HG03442 (cell line): ENCODE data around the gene RAP1GAP.
A peak's percentile ranks its signal among the peaks of the same experiment; 100 is the strongest.

ENCODE experiments used
- ATAC-seq: cut with Tn5 transposase; IDR thresholded peaks from one replicate; pipeline ENCODE4 v1.9.1; 2021; ENCODE audit warnings: mild to moderate bottlenecking, moderate library complexity; ENCODE audit not compliant: unreplicated experiment

Gene RAP1GAP

DNA sequence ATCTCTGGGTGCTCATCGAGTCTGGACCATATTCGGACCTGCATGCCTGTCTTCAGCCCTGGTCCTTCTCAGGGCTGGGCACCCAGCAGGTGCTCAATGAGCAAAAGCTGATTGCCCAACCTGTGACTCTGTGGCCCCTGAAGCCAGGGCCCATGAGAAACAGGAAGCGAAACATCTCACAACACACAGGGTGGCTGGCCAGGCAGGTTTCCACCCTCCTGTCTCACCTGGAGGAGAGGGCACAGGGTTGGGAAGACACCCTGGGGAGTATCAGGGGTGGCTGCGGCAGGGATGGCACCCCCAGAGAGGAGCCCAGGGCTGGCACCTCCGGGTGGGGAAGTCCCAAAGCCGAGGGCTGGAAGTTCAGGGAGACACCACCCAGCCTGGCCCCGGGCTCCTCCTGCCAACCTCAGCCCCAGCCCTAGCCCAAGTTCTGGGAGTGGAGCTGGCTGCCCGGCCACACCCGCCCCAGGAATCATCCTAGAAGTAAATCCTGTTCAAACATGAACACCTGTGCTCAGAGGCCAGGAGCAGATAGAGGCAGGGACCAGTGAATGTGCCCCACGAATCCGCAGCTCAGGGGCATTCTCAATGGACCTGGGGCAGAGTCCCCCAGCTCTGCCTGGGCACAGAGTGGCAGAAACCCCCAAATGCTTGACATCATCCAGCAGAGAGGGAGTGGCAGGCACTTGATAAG is 54.6 kb downstream of the RAP1GAP start:
- ATAC-seq: no peak

- no peak for ATAC-seq
These were observed 55.9 kb downstream of the RAP1GAP start for GRCh38 chr1:21613072-21613867.

DNA sequence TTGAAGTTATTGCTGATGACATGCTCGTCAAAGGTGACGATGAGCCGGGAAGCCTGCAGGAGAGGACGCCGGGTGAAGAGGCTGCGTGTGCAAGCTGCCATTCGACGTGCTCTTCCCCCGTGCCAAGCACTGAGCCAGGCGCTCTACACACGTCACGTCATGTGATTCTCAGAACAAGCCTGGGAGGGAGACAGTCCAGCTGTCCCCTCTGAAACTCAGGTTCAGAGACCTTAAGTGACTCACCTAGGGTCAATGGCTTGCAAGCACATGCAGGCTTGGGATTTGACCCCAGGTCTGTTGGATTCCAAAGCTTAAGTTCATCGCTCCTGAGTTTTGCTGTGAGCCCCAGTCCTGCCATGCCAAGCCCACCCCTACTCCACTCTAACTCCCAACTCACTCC is 57.1 kb downstream of the RAP1GAP start:
- no peak for ATAC-seq

DNA sequence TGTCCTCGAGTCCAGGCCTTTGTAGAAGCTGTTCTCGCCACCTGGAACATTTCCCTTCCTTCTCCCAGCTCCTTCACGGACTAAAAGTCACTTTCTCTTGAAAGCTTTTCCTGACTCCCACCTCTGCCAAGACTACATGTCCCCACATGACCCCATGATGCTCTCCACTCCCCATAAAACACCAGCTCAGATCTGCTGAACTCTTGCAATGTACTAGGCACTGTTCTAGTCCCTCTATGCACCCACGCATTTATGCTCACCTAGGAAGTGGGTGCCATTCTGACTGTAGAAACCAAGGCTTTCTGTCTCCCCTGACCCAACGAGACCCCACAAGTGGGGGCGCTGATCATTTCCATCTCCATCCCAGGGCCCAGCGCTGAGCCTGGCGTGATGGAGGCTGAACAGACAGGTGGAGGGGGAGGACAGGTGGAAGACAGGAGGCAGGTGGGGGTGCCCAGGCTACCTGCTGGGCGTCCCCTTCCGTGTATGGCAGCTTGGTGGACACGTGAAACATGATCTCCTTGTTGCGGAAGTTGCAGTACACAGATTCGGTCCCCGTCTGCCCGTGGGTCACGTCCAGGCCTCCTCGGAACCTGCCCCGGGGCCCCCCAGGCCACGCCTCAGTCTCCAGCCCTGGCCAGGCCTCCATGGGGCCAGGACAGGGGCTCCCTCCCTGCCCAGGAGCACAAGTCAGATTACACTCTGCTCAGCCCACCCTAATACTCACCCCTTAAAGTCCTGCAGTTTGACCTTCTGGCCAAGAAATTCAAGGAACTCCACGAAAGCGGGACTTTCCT is 58.0 kb downstream of the RAP1GAP start:
- no peak for ATAC-seq

- no peak for ATAC-seq
These were observed 59.1 kb downstream of the RAP1GAP start for GRCh38 chr1:21610027-21610426.

- no peak for ATAC-seq
These were observed 60.4 kb downstream of the RAP1GAP start for GRCh38 chr1:21608798-21609197.

- peak; percentile 49 for ATAC-seq
These were observed 61.3 kb downstream of the RAP1GAP start for GRCh38 chr1:21607549-21608529.

DNA sequence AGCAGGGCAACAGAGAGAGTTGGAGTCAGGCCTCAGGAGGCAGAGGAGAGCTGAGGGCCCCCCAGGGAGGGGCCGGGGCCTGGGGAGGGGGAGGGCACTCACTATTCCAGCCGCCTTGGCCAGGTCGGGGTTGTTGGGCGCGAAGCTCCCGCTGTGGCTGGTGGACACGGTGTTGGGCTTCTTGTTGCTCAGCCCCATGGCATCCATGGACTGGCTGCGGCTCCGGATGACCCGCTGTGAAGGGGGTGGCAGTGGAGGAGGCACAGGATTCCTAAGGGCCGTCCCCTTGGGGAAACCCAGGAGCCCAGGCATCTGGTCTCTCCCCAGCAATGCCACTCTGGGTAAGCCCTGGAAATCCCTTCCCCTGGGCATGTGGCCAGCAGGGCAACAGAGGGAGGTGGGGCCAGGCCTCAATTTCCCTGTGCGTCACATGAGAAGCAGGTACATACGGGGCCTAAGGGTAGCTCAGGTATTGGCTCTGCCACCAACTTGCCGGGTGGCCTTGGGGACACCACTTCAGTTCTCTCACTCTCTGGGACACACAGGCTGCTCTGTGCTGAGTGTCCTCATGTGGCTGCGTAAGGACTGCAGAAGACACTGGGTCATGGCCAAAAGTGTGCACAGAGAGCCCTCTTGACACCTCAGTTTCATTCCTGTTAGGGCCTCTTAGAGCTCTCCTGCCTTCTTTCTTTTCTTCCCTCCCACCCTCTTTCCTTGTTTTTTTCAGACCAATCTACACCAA is 63.0 kb downstream of the RAP1GAP start:
- ATAC-seq: no peak

DNA sequence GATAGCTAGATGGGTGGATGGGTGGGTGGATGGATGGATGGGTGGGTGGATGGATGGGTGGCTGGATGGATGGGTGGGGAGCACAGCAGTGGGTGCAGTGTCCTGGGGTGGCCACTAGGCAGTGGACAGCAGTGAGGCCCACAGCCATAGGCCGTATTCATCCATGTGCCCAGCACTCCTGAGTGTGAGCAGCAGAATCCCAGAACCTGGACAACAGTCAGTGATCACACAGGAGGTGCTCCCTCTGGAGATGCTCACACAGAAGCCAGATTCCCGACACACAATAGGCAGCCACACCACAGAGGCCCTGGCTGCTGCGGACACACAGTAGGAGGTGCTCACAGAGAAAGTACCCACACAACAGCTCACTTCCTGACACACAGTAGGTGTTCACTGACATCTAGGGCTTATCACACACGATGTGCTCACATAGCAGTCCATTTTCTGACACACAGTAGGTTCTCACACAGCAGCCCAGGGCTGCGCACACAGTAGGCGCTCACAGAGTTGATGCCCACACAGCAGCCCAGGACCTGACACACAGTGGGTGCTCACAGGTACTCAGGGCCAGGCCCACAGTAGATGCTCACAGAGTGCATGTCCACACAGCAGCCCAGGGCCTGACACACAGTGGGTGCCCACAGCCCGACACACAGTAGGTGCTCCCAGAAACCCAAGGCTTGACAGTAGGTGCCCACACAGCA is 64.0 kb downstream of the RAP1GAP start:
- ATAC-seq: no peak

DNA sequence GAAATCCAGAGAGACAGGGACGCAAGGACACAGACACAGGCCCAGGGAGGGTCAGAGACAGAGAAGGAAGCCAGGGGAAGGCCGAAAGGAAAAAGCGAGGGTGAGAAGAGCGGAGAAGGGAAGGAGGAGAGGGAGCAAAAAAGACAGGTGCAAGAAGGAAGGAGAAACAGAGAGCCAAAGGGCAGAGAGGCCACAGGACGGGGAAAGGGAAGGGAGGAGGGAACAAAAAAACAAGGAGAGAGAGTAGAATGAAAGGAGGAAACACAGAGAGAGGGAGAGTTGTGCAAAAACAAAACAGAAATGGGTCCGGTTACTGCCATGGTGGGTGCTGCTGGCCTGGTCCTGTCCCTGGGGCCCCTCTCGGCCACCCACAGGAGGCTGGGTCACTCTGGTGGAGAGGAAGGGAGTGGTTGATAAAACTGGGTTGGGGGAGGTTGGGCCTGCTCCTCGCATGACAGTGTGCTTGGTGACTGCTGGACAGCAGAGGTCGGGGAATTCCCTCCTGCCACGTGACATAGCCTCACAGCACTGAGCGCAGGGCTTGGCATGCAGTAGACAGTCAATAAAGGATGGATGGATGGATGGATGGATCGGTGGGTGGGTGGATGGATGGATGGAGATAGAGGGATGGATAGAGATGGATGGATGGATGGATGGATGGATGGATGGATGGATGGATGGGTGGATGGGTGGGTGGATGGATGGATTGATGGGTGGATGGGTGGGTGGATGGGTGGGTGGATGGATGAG is 64.8 kb downstream of the RAP1GAP start:
- ATAC-seq: no peak

- no peak for ATAC-seq
These were observed 65.7 kb downstream of the RAP1GAP start for GRCh38 chr1:21603177-21604138.

DNA sequence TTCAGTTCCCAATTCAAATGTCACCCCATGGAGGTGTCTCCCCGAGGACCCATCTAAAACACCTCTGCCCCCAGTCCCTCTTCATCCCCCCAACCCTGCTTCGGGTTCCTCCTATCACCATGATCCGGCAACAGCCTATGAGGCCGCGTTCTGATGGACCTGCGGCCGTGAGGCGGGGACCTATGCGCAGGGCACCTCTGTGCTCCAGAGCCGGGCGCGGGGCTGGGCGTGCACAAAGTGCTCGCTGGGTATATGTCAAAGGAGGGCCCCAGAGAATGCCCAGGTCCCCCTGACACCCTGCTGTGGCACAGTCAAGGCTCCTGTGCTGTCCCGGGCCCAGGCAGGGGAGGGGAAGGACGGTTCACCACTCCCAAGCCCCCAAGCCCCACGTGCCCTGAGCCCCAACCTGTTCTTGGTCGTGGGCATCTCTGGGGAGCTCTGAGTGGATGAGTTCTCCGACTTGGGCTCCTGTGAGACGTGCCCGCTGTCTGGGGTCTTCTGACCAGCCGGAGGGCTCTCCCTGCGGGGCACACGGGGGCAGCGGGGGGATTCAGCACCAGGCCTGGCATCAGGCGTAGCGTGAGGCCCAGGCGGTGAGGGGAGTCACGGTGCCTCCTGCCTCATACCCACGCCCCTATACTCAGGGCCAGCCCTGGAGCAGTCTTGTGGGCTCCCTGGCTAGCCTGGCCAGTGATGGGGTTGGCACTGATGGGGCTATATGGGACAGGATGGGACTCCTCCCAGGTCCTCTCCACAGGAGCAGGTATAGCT is 67.7 kb downstream of the RAP1GAP start:
- no peak for ATAC-seq

GRCh38 chr1:21599402-21599801 is 69.8 kb downstream of the RAP1GAP start:
- ATAC-seq: no peak

- no peak for ATAC-seq
These were observed 70.3 kb downstream of the RAP1GAP start for GRCh38 chr1:21598904-21599303.

DNA sequence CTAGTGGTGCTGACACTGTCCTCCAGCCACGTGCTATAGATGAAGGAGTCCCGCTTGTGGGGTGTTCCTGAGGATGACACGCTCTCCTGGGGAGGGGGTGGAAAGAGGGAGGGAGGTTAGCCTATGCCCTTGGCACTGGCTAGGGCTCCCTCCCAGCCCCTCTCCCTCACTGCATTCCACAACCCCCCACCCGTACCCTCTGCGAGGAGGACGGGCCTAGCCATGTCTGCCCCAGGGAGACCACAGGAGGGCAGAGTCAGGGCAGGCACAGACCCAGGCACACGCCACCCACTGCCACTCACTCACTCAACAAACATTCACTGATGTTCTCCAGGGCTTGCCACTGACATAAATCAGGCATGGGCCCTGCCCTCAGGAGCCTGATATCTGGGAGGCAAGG is 70.7 kb downstream of the RAP1GAP start:
- no peak for ATAC-seq

DNA sequence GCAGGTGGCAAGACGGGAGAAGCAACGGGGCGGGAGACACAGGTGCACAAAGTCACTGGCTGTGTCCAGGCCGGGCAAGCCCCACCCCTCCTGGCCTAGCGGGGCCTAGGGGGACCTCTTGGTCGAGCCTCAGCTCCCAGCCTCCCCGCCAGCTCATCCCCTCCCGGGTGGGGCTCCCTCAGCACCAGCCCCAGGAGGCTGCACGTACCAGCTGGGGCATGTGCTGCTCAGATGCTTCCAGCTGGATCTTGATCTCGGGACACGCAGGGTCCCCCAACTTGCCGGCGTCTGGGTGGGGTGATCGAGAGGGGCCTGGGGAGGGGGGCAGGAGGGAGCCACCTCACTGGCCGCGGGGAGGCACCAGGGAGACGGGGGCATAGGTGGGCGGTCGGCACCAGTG is 71.4 kb downstream of the RAP1GAP start:
- no peak for ATAC-seq

DNA sequence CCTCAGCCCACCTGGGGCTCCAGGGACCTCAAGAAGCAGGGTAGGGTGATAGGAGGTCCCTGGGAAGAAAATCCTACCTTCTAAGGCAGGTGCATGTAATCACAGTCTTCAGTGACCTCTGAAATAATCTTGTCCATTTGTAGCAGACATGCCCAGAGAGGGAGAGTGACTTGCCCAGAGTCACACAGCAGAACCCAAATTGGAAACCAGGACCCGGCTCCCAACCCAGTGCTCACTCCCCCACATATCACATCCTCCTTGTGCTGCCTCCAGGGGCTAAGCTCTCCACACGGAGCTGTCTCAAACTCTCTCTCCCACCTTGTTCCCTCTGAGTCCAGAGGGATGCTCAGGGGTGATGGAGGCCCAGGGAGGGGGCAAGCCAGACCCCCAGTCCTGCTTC is 72.5 kb downstream of the RAP1GAP start:
- ATAC-seq: no peak
